Measurements from ENCODE around the gene LIN54. TPM values are rescaled to one million over a fixed set of nuclear protein-coding genes. Genes with fewer than 3 reads are reported as not detected.

Gene LIN54
- total RNA-seq, 2 donors from 2014 or later = 21.0 to 25.2 TPM

GRCh38 chr4:82889287-82889686 is 121.3 kb downstream of the LIN54 start:
- peaks cover 27 to 48% of the 10 kb centered on the region in 2 donors for H3K4me1 Mint-ChIP-seq (ENCODE audit: low read depth in 2 of 2)
- peaks cover 4% of the 10 kb centered on the region for H3K36me3 Mint-ChIP-seq
- peak overlapping the region; percentile 97 for H3K4me3 Mint-ChIP-seq
- H3K27me3 Mint-ChIP-seq = no peaks in the 10 kb centered on the region
- ATAC-seq (no peak), DNase-seq (ENCODE audit: low spot score) (no peak)
- H3K9me3 Mint-ChIP-seq = no peaks in the 10 kb centered on the region
- H3K27ac Mint-ChIP-seq = peak overlapping the region; percentile 97

GRCh38 chr4:82886147-82886942 is 124.3 kb downstream of the LIN54 start:
- ATAC-seq (no peak), DNase-seq (ENCODE audit: low spot score) (no peak)
- Mint-ChIP-seq H3K4me3 (no peak overlapping the region), H3K27me3 (no peaks in the 10 kb centered on the region), H3K9me3 (no peaks in the 10 kb centered on the region), H3K4me1 (ENCODE audit: low read depth in 2 of 2) (peaks cover 30 to 45% of the 10 kb centered on the region in 2 donors), H3K36me3 (no peaks in the 10 kb centered on the region), H3K27ac (no peak overlapping the region)

- Mint-ChIP-seq H3K36me3 (no peaks in the 10 kb centered on the region), H3K4me3 (no peak overlapping the region)
- no peak for ATAC-seq
Observed at GRCh38 chr4:82885410-82885809, 125.2 kb downstream of the LIN54 start.

More at GRCh38 chr4:82885410-82885809, 125.2 kb downstream of the LIN54 start:
- H3K4me1 Mint-ChIP-seq (ENCODE audit: low read depth in 2 of 2) = peaks cover 33 to 44% of the 10 kb centered on the region in 2 donors
- H3K9me3 Mint-ChIP-seq = no peaks in the 10 kb centered on the region
- DNase-seq (ENCODE audit: low spot score) = no peak
- no peaks in the 10 kb centered on the region for H3K27me3 Mint-ChIP-seq
- peak overlapping the region in 1 of 2 donors; percentile 40 for H3K27ac Mint-ChIP-seq

Other genes starting within 250 kb of the LIN54 start
- gene SCD5, start 212.0 kb downstream of the LIN54 start, total RNA-seq = 1 to 10 TPM; 5.6 to 8.4 TPM
- gene SEC31A, start 119.7 kb downstream of the LIN54 start, total RNA-seq = 100 to 1,000 TPM; 140 to 145 TPM
- gene THAP9, start 110.1 kb downstream of the LIN54 start, total RNA-seq = 1 to 10 TPM; 1.7 to 3.0 TPM
- gene COPS4, start 24.4 kb upstream of the LIN54 start, total RNA-seq = 10 to 100 TPM; 28.2 to 35.6 TPM
- gene PLAC8, start 103.9 kb upstream of the LIN54 start, total RNA-seq = 10 to 100 TPM; 10.0 to 37.4 TPM